GM18519 (cell line): ENCODE measurements around the gene TPX2.
"Not testable (repeated sequence)": the region's sequence is repeated elsewhere in the genome, so short reads cannot be mapped to it uniquely, and the experiment has no call there.

Experiments
- ATAC-seq: cut with Tn5 transposase; IDR thresholded peaks from one replicate; pipeline ENCODE4 v1.9.1; 2021; ENCODE audit warnings: mild to moderate bottlenecking, moderate library complexity; ENCODE audit not compliant: unreplicated experiment, low FRiP score

The TPX2 gene

GRCh38 chr20:31811796-31812728 is 73.0 kb downstream of the TPX2 start:
- ATAC-seq: no peak

GRCh38 chr20:31813611-31814010 is 74.5 kb downstream of the TPX2 start:
- ATAC-seq: no peak

DNA sequence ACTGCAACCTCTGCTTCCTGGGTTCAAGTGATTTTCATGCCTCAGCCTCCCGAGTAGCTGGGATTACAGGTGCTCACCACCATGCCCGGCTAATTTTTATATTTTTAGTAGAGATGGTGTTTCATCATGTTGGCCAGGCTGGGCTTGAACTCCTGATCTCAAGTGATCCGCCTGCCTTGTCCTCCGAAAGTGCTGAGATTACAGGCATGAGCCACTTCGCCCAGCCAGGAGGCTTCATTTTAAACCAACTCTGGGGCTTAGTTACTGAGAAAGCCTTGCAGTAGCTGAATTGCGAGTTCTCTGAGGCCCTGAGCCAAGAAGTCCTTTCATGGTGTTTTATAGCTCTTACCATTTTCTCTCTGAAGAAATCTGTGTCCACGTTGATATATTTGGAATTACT is 75.1 kb downstream of the TPX2 start:
- not testable (repeated sequence) for ATAC-seq

GRCh38 chr20:31815408-31816188 is 76.5 kb downstream of the TPX2 start:
- ATAC-seq: no peak

GRCh38 chr20:31816221-31816620 is 77.1 kb downstream of the TPX2 start:
- ATAC-seq: no peak

GRCh38 chr20:31817461-31817860 is 78.4 kb downstream of the TPX2 start:
- no peak for ATAC-seq

GRCh38 chr20:31818376-31818908 is 79.4 kb downstream of the TPX2 start:
- ATAC-seq: no peak

GRCh38 chr20:31819083-31819784 is 80.1 kb downstream of the TPX2 start, which contains the start of gene MYLK2:
MYLK2 (plus strand) TSS chr20:31819356; CDS start chr20:31819581, 225 bp downstream.
- ATAC-seq: no peak

DNA sequence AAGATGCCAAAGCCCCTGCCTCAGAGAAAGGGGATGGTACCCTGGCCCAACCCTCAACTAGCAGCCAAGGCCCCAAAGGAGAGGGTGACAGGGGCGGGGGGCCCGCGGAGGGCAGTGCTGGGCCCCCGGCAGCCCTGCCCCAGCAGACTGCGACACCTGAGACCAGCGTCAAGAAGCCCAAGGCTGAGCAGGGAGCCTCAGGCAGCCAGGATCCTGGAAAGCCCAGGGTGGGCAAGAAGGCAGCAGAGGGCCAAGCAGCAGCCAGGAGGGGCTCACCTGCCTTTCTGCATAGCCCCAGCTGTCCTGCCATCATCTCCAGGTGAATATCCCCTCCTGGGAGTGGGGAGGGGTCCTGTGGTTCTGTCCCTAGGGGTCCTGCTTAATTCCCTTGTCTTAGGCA is 81.1 kb downstream of the TPX2 start:
- no peak for ATAC-seq

DNA sequence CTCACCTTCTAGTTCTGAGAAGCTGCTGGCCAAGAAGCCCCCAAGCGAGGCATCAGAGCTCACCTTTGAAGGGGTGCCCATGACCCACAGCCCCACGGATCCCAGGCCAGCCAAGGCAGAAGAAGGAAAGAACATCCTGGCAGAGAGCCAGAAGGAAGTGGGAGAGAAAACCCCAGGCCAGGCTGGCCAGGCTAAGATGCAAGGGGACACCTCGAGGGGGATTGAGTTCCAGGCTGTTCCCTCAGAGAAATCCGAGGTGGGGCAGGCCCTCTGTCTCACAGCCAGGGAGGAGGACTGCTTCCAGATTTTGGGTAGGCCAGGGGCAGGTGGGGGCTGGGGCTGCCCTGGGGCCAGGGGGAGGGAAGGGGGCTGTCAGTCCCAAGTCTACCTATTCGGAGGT is 82.3 kb downstream of the TPX2 start:
- no peak for ATAC-seq

DNA sequence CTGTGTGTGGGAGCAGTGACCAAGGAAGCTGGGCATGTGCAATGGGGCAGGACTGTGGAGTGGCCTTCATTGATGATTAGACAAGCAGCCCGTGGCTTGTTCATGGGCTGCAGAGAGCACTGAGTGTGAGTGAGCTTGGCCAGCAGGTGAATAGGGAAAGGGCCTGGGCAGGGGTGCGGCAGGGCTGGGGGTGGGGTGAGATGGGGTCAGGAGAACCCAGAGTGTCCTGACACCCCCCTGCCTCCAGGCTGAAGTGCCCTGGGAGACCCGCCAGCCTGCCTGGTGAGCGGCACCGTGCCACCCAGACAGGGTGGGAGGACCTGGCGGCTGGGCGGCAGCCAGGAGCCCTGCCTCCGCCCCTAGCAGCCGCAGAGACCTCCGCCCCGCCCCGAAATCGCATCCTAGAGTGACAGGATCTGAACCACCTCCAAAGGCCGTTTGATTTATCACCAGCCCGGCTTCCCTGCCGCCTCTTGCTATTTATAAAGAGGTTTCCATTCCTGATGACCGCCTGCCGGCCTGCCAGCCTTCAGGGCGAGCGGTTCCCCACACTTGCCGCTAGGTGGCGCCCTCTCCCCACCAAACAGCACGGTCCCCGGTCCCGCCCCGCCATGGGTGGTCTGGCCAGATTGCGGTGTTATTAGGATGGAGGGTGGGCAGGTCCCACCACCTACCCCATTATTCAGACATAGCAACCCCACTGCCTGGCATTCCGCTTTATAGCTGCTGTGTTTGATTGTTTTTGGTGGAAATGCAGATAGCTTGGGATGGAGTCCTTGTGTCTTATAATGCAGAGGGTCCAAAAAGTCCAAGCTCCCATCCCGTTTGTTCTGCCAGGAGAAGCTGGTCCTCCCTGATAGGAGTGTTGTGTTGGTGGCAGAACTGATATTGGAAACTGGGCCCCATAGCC is 83.6 kb downstream of the TPX2 start:
- ATAC-seq: no peak

DNA sequence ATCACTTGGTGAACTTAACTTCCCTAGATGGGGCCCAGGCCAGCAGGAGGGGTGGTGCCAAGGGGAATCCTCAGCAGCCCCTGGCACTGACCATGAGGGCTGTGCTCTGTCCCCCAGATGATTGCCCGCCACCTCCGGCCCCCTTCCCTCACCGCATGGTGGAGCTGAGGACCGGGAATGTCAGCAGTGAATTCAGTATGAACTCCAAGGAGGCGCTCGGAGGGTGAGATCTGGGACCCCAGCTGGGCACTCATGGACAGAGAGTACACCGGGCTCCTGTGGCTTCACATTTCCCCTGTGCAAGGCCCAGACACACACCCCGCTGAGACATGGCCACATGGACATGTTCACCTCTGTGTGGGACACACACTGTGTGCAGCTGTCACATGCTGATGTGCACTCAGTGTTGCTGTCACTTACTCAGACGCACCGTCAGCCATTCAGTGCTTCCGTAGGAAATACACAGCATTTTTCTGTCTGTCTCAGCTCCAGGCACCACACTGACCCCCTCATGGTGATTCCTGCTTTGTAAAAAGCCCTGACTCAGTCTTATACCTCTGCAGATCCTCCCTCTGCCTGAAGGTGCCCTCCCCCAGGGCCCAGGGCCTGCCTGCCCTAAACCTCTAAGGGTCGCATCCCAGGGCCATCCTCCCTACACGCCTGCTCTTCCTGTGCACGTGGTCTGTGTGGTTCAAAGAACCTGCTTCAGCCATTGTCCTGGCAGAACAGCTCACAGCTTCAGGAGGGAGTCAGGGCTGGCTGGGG is 84.5 kb downstream of the TPX2 start:
- ATAC-seq: no peak

GRCh38 chr20:31824125-31824485 is 85.0 kb downstream of the TPX2 start:
- ATAC-seq: no peak

- ATAC-seq: no peak
These were observed 85.6 kb downstream of the TPX2 start for GRCh38 chr20:31824554-31825313.

GRCh38 chr20:31826074-31826473 is 87.0 kb downstream of the TPX2 start:
- ATAC-seq: no peak

GRCh38 chr20:31827059-31827458 is 88.0 kb downstream of the TPX2 start:
- no peak for ATAC-seq

DNA sequence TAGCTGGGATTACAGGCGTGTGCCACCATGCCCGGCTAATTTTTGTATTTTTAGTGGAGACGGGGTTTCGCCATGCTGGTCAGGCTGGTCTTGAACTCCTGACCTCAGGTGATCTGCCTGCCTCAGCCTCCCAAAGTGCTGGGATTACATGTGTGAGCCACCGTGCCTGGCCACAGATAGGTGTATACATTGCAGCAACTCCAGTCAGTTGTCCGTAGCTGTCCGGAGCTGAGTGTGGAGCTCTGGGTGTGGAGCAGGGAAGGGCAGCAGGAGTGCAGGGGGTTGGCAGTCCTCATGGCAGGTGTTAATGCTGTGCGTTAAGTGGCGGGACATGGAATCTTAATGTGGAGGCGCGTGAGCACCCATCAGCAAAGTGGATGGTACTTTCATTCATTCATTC is 88.9 kb downstream of the TPX2 start:
- ATAC-seq: not testable (repeated sequence)

DNA sequence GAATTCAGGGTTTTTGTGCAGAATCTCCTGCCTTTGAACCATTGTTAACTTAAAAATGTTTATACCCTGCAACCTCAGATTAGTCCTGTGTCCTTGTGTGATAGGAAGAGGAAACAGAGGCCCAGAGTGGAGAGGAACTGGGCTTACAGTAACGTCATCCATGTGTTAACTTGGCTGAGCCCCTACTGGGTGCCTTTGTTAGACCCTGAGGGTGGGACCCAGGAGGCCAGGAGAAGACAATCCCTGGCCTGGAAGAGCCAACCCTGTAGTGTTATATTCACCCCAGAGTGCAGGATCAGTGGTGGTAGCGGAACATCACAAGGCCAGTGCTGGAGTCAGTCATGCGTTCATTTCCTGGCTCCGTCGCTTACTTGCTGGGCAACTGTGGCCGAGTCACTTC is 90.6 kb downstream of the TPX2 start:
- no peak for ATAC-seq
